Measurements from ENCODE around the gene XKR7.

DNA sequence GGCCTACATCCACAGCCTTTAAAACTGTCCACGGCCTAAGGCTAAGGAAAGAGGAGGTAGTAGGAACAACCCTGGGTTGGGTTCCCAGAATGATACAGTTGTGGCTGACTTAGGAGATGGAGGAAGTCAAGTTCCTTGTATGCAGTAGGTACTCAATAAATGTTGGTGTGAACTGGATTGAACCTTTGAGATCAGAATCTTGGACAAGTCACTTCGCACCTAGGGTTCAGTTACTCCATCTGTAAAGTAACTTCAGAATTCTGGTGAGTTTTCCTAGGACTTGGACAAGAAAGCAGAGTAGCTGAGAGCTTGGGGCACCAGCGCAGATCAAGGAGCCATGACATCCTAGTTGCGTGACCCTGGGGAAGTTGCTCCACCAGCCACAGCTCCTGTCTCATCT, 9.1 kb downstream of the XKR7 start:
- no peak for TF ChIP-seq CTCF (conservative IDR thresholded peaks at IDR 0.05; ENCODE audit: low read depth, low read length)
- no peak for TF ChIP-seq EZH2phosphoT487 (IDR thresholded peaks at IDR 0.05; ENCODE audit: borderline replicate concordance, low read length)

Data from PC-3 (cell line).